Smooth muscle cell (in vitro differentiated cells): ENCODE data around the gene MYO5A. TPM values are rescaled to one million over a fixed set of nuclear protein-coding genes. Genes with fewer than 3 reads are reported as not detected.
A peak's percentile ranks its signal among the peaks of the same experiment; 100 is the strongest.
"Not testable (repeated sequence)": the region's sequence is repeated elsewhere in the genome, so short reads cannot be mapped to it uniquely, and the experiment has no call there.

ENCODE experiments used
- DNase-seq: peaks from one replicate; lab custom pipeline; 2025; ENCODE audit not compliant: unreplicated experiment; lab: John Stamatoyannopoulos, UW
- H2AFZ ChIP-seq: fragments of 200-600 bp; sonication (generic); 2 replicates; pipeline ENCODE4 v1.6.0; 2016; ENCODE audit warnings: antibody characterized with exemption, low read depth, mild to moderate bottlenecking
- H3F3A ChIP-seq: fragments of 200-600 bp; sonication (generic); 2 replicates; pipeline ENCODE4 v1.6.0; 2017; ENCODE audit warnings: antibody characterized with exemption, low read depth
- H3K27ac ChIP-seq: fragments of 200-600 bp; sonication (generic); 2 replicates; pipeline ENCODE4 v1.5.1; 2016; ENCODE audit warnings: low read depth, mild to moderate bottlenecking
- H3K27me3 ChIP-seq: fragments of 200-600 bp; sonication (generic); 2 replicates; pipeline ENCODE4 v1.6.1; 2016; ENCODE audit warnings: low read depth, mild to moderate bottlenecking
- H3K36me3 ChIP-seq: fragments of 200-600 bp; sonication (generic); 2 replicates; pipeline ENCODE4 v1.5.1; 2016; ENCODE audit warnings: low read depth
- H3K4me1 ChIP-seq: fragments of 200-600 bp; sonication (generic); 2 replicates; pipeline ENCODE4 v1.5.1; 2016; ENCODE audit warnings: low read depth
- H3K4me2 ChIP-seq: fragments of 200-600 bp; sonication (generic); 2 replicates; pipeline ENCODE4 v1.6.0; 2016; ENCODE audit warnings: mild to moderate bottlenecking
- H3K4me3 ChIP-seq: fragments of 200-600 bp; sonication (generic); 2 replicates; pipeline ENCODE4 v1.5.1; 2016; ENCODE audit warnings: mild to moderate bottlenecking
- H3K79me2 ChIP-seq: fragments of 200-600 bp; sonication (generic); 2 replicates; pipeline ENCODE4 v1.6.0; 2016; ENCODE audit warnings: low read depth, mild to moderate bottlenecking
- H3K9ac ChIP-seq: fragments of 200-600 bp; sonication (generic); 2 replicates; pipeline ENCODE4 v1.6.0; 2016; ENCODE audit warnings: low read depth
- H3K9me3 ChIP-seq: fragments of 200-600 bp; sonication (generic); replicated peaks from 2 replicates; pipeline ENCODE4 v1.5.1; 2016; ENCODE audit warnings: low read depth
- H4K20me1 ChIP-seq: fragments of 200-600 bp; sonication (generic); 2 replicates; pipeline ENCODE4 v1.6.0; 2016; ENCODE audit warnings: low read depth
- WGBS: methylation state at CpG from one replicate; pipeline ENCODE4 v1.1.7; 2016; ENCODE audit warnings: low lambda C conversion rate; 5-methylcytosine and 5-hydroxymethylcytosine counted together
- polyA plus RNA-seq: library from polyadenylated mRNA; unstranded; fragments of >200 nt; fragmentation: Nextera tagmentation; extraction: Ambion mirVana; gene quantifications from 2 replicates; pipeline ENCODE4 v1.2.1, GENCODE V29; 2016
- total RNA-seq: library from RNA; depleted of rRNA; stranded (reverse); fragments of >200 nt; gene quantifications from 2 replicates; pipeline ENCODE4 v1.2.3, GENCODE V29; 2014
- TF ChIP-seq, protein P1 (sequence below): fragments of 200-600 bp; sonication (generic); IDR thresholded peaks from 2 replicates; pipeline ENCODE4 v1.5.1; 2017; ENCODE audit warnings: borderline replicate concordance, mild to moderate bottlenecking, antibody characterized with exemption; ENCODE audit not compliant: insufficient read depth, poor library complexity, severe bottlenecking

Gene MYO5A
- 68.8 and 72.1 TPM in 2 replicates for total RNA-seq
- 22.4 and 29.4 TPM in 2 replicates for polyA plus RNA-seq

- no peaks in the 10 kb centered on the region for H3K36me3 ChIP-seq
- H3K4me2 ChIP-seq: peak within 1 kb of the TSS; percentile 95
- H4K20me1 ChIP-seq: peaks cover 42% of the 10 kb centered on the region
- WGBS: under 1% methylated on average over 51 of the region's 103 CpGs
- peaks cover 9% of the 10 kb centered on the region for H3K4me1 ChIP-seq
- H3K9me3 ChIP-seq: no peaks in the 10 kb centered on the region
- H3K27me3 ChIP-seq: peaks cover 23% of the 10 kb centered on the region
- peaks cover 47% of the 10 kb centered on the region for H3K79me2 ChIP-seq
- peak within 1 kb of the TSS; percentile 56 for H3K27ac ChIP-seq
- peak within 1 kb of the TSS; percentile 72 for H3K9ac ChIP-seq
- H3F3A ChIP-seq: no peaks in the 10 kb centered on the region
- H2AFZ ChIP-seq: peak within 1 kb of the TSS; percentile 99
- DNase-seq: peak; percentile 58
- peak within 1 kb of the TSS; percentile 84 for H3K4me3 ChIP-seq
- TF ChIP-seq, protein P1, sequence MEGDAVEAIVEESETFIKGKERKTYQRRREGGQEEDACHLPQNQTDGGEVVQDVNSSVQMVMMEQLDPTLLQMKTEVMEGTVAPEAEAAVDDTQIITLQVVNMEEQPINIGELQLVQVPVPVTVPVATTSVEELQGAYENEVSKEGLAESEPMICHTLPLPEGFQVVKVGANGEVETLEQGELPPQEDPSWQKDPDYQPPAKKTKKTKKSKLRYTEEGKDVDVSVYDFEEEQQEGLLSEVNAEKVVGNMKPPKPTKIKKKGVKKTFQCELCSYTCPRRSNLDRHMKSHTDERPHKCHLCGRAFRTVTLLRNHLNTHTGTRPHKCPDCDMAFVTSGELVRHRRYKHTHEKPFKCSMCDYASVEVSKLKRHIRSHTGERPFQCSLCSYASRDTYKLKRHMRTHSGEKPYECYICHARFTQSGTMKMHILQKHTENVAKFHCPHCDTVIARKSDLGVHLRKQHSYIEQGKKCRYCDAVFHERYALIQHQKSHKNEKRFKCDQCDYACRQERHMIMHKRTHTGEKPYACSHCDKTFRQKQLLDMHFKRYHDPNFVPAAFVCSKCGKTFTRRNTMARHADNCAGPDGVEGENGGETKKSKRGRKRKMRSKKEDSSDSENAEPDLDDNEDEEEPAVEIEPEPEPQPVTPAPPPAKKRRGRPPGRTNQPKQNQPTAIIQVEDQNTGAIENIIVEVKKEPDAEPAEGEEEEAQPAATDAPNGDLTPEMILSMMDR: no peak
Measured at GRCh38 chr15:52528564-52529340, at the start of gene MYO5A. Gene MYO5A (minus strand): TSS chr15:52528880. CDS start chr15:52528806, 74 bp downstream.

DNA sequence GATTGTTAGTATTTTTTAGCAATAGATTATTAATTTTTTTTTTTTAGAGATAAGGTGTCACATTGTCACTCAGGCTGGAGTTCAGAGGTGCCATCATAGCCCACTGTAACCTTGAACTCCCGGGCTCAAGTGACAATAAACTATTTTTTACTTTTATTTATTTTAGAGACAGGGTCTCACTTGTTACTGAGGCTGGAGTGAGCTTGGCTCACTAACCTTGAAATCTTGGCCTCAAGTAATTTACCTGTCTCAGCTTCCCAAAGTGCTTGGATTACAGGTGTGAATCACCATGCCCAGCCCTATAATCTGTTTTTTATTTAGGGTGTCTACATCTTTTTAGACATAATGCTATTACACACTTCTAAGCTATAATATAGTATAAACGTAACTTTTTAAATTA is 48.0 kb upstream of the MYO5A start:
- H3K4me3 ChIP-seq: no peak overlapping the region
- H3K36me3 ChIP-seq: no peaks in the 10 kb centered on the region
- H3K79me2 ChIP-seq: no peaks in the 10 kb centered on the region
- H2AFZ ChIP-seq: no peak overlapping the region
- H4K20me1 ChIP-seq: no peaks in the 10 kb centered on the region
- no peak overlapping the region for H3K9ac ChIP-seq
- H3K9me3 ChIP-seq: no peaks in the 10 kb centered on the region
- TF ChIP-seq, protein P1: no peak
- no peak overlapping the region for H3K27ac ChIP-seq
- H3F3A ChIP-seq: no peaks in the 10 kb centered on the region
- 98% methylated on average over 2 of the region's 2 CpGs for WGBS
- DNase-seq: no peak
- H3K4me1 ChIP-seq: peaks cover 6% of the 10 kb centered on the region
- H3K27me3 ChIP-seq: no peaks in the 10 kb centered on the region
- H3K4me2 ChIP-seq: no peak overlapping the region

- not testable (repeated sequence) for H4K20me1 ChIP-seq, H3K27me3 ChIP-seq, H3K9ac ChIP-seq, H3K79me2 ChIP-seq, H2AFZ ChIP-seq, DNase-seq, H3K4me2 ChIP-seq, H3K27ac ChIP-seq, H3K9me3 ChIP-seq, H3F3A ChIP-seq, H3K4me1 ChIP-seq, H3K36me3 ChIP-seq, H3K4me3 ChIP-seq
- WGBS: 82% methylated on average over 7 of the region's 7 CpGs
Measured at GRCh38 chr15:52575573-52575972, 46.9 kb upstream of the MYO5A start.

DNA sequence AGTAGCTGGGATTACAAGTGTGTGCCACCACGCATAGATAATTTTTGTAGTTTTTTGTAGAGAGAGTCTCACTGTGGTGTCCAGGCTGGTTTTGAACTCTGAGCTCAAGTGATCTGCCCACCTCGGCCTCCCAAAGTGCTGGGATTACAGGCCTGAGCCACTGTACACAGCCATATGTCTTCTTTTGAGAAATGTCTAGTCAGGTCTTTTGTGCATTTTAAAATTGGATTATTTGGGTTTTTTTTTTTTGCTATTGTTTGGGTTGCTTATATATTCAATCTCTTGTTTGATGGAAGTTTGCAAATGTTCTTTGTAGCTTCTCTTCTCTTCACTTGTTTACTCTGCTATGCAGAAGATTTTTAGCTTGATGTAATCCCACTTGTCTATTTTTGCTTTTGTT is 46.4 kb upstream of the MYO5A start:
- H2AFZ ChIP-seq: no peak overlapping the region
- H3K9ac ChIP-seq: no peak overlapping the region
- no peaks in the 10 kb centered on the region for H3K9me3 ChIP-seq
- H3K36me3 ChIP-seq: no peaks in the 10 kb centered on the region
- H3K4me3 ChIP-seq: no peak overlapping the region
- no peak overlapping the region for H3K27ac ChIP-seq
- no peak for DNase-seq
- H4K20me1 ChIP-seq: no peaks in the 10 kb centered on the region
- peaks cover under 1% of the 10 kb centered on the region for H3K4me1 ChIP-seq
- 93% methylated on average over 2 of the region's 2 CpGs for WGBS
- peaks cover 2% of the 10 kb centered on the region for H3F3A ChIP-seq
- TF ChIP-seq, protein P1: no peak
- no peaks in the 10 kb centered on the region for H3K27me3 ChIP-seq
- H3K79me2 ChIP-seq: no peaks in the 10 kb centered on the region
- no peak overlapping the region for H3K4me2 ChIP-seq

DNA sequence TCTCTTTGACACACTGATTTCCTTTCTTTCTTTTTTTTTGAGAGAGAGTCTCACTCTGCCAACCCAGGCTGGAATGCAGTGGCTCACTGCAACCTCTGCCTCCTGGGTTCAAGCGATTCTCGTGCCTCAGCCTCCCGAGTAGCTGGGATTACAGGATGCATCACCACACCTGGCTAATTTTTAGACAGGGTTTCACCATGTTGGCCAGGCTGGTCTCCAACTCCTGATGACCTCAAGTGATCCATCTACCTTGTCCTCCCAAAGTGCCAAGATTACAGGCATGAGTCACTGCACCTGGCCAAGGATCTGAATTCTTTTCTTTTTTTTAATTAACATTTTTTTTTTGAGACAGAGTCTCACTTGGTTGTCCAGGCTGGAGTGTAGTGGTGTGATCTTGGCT is 45.9 kb upstream of the MYO5A start:
- H3K27ac ChIP-seq, H3K4me2 ChIP-seq, H3K27me3 ChIP-seq, H3K4me1 ChIP-seq, H2AFZ ChIP-seq, H3K4me3 ChIP-seq, H3K79me2 ChIP-seq, H3K36me3 ChIP-seq, DNase-seq, H3F3A ChIP-seq, H4K20me1 ChIP-seq, H3K9ac ChIP-seq, H3K9me3 ChIP-seq: not testable (repeated sequence)
- WGBS: 100% methylated on average over 3 of the region's 3 CpGs
